K562 (cell line): ENCODE results near the gene IFRD1. TPM values are rescaled to one million over a fixed set of nuclear protein-coding genes. Genes with fewer than 3 reads are reported as not detected.

Experiments
- ATAC-seq: fragments of 200-7000 bp; cut with Tn5 transposase; 3 replicates; pipeline ENCODE4 v1.9.1; 2020; ENCODE audit warnings: moderate library complexity
- BruUV-seq: library from RNA; stranded (reverse); fragments of 400-500 nt; replicated peaks from 2 replicates; lab custom pipeline; 2021; lab: Mats Ljungman, UMichigan
- CTCF ChIA-PET: fragments of 300-600 bp; formaldehyde crosslinking; extraction: SDS; loops from one replicate; lab custom pipeline; 2021; ENCODE audit warnings: low intra/inter-chr PET ratio; lab: Yijun Ruan, JAX
- POLR2A ChIA-PET: fragments of 300-600, 350-650 bp; sonication (Branson Sonifier 250); formaldehyde crosslinking; extraction: SDS; loops from one replicate; lab custom pipeline; 2021; ENCODE audit warnings: antibody characterized with exemption, inconsistent platforms; lab: Yijun Ruan, JAX
- DNase-seq, 4 experiments: peaks; one replicate each; pipeline versions ENCODE4 v3.0.0 to v3.0.0-alpha.2; 2011 to 2018; ENCODE audit warnings: low spot score in 3 of 4, mixed read lengths in 3 of 4; ENCODE audit errors: extremely low read depth in 1 of 4
- FAIRE-seq: peaks from 2 replicates; lab custom pipeline; 2011; peaks lifted over from hg19 to GRCh38; lab: Jason Lieb, UNC
- H2AFZ ChIP-seq: 2 replicates; pipeline ENCODE4 v1.6.0; 2011; ENCODE audit warnings: low read depth, low read length, control low read depth, inconsistent platforms
- H3K27ac ChIP-seq: fragments of 200-600 bp; 3 replicates; pipeline ENCODE4 v1.8.0; 2011; ENCODE audit warnings: low read depth, mild to moderate bottlenecking, control low read depth, inconsistent platforms, low read length, moderate library complexity, mixed read lengths; ENCODE audit errors: extremely low read depth
- H3K27me3 ChIP-seq, 2 experiments: fragments of 300-600 bp in 1 of 2; 2 replicates in 1 of 2; 3 replicates in 1 of 2; pipeline versions ENCODE4 v1.6.0 to v1.8.0; 2011; ENCODE audit warnings: inconsistent platforms in 2 of 2, low read length in 2 of 2, mild to moderate bottlenecking in 1 of 2, mixed read lengths in 1 of 2, moderate library complexity in 1 of 2; ENCODE audit not compliant: control insufficient read depth in 2 of 2, insufficient read depth in 2 of 2
- H3K36me3 ChIP-seq: fragments of 300-600 bp; 3 replicates; pipeline ENCODE4 v1.8.0; 2011; ENCODE audit warnings: mild to moderate bottlenecking, low read length, inconsistent platforms; ENCODE audit not compliant: control insufficient read depth, insufficient read depth
- H3K4me1 ChIP-seq, 2 experiments: fragments of 200-600 bp in 1 of 2; replicated peaks in 1 of 2; 2 replicates in 1 of 2; 3 replicates in 1 of 2; pipeline versions ENCODE4 v1.5.1 to v1.8.0; 2011; ENCODE audit warnings: inconsistent platforms in 2 of 2, low read length in 2 of 2, mild to moderate bottlenecking in 1 of 2, mixed read lengths in 1 of 2, moderate library complexity in 1 of 2; ENCODE audit not compliant: control insufficient read depth in 2 of 2, insufficient read depth in 2 of 2
- H3K4me2 ChIP-seq: 2 replicates; pipeline ENCODE4 v1.6.1; 2011; ENCODE audit warnings: low read length, control low read depth, inconsistent platforms, mixed read lengths; ENCODE audit not compliant: insufficient read depth
- H3K4me3 ChIP-seq: fragments of 200-600 bp; sonication (generic), shearing (Covaris generic); 2 replicates; pipeline ENCODE4 v1.5.1; 2016; ENCODE audit warnings: control low read depth, inconsistent platforms
- H3K79me2 ChIP-seq: fragments of 200-600 bp; 3 replicates; pipeline ENCODE4 v1.8.0; 2011; ENCODE audit warnings: low read length, inconsistent platforms; ENCODE audit not compliant: control insufficient read depth, insufficient read depth
- H3K9ac ChIP-seq, 2 experiments: 2 replicates each; pipeline versions ENCODE4 v1.6.0 to v1.6.1; 2011; ENCODE audit warnings: low read depth in 2 of 2, low read length in 2 of 2, control low read depth in 1 of 2, inconsistent platforms in 1 of 2, mild to moderate bottlenecking in 1 of 2, mixed read lengths in 1 of 2; ENCODE audit not compliant: insufficient read depth in 1 of 2
- H3K9me1 ChIP-seq: one replicate; pipeline ENCODE4 v1.6.0; 2011; ENCODE audit warnings: inconsistent platforms, mild to moderate bottlenecking, low read length, moderate library complexity; ENCODE audit not compliant: control insufficient read depth, insufficient read depth
- H3K9me3 ChIP-seq: replicated peaks from 2 replicates; pipeline ENCODE4 v1.5.1; 2011; ENCODE audit warnings: low read depth, low read length, inconsistent platforms; ENCODE audit not compliant: control insufficient read depth, insufficient read depth
- H4K20me1 ChIP-seq: replicated peaks from 2 replicates; pipeline ENCODE4 v1.6.1; 2011; ENCODE audit warnings: low read length, inconsistent platforms, mixed read lengths; ENCODE audit not compliant: control insufficient read depth, insufficient read depth
- ESRRA ChIP-seq: fragments of 450-650 bp; IDR thresholded peaks from 2 replicates; pipeline ENCODE4 v1.6.1; 2014; ENCODE audit warnings: low read depth, mild to moderate bottlenecking, moderate library complexity, borderline replicate concordance
- ETS1 ChIP-seq: conservative IDR thresholded peaks from 2 replicates; pipeline ENCODE4 v1.6.1; 2011; ENCODE audit warnings: low read depth, mild to moderate bottlenecking, low read length; ENCODE audit not compliant: control insufficient read depth
- ETV5 ChIP-seq: sonication (generic); formaldehyde crosslinking; IDR thresholded peaks from 2 replicates; pipeline ENCODE4 v1.4.0; 2020; ENCODE audit warnings: low read depth, mild to moderate bottlenecking, missing genetic modification reagents
- EZH2 ChIP-seq: IDR thresholded peaks from 2 replicates; pipeline ENCODE4 v1.6.1; 2012; ENCODE audit warnings: low read depth, mild to moderate bottlenecking, inconsistent platforms, low read length, borderline replicate concordance
- FOXK1 ChIP-seq: sonication (generic); formaldehyde crosslinking; IDR thresholded peaks from 2 replicates; pipeline ENCODE4 v1.8.0; 2022; ENCODE audit warnings: missing genetic modification reagents, mild to moderate bottlenecking, borderline replicate concordance
- IFI16 ChIP-seq: fragments of 250-450 bp; sonication (Bioruptor Pico); IDR thresholded peaks from 2 replicates; pipeline ENCODE4 v2.1.2; 2022; ENCODE audit warnings: mild to moderate bottlenecking, inconsistent platforms
- MBD1 ChIP-seq: fragments of 250-450 bp; sonication (Bioruptor Pico); IDR thresholded peaks from 2 replicates; pipeline ENCODE4 v1.8.0; 2022; ENCODE audit warnings: inconsistent platforms
- MEIS2 ChIP-seq: fragments of 450-650 bp; IDR thresholded peaks from 2 replicates; pipeline ENCODE4 v1.6.1; 2014; ENCODE audit warnings: mild to moderate bottlenecking; ENCODE audit not compliant: partially characterized antibody
- NCOR1 ChIP-seq: fragments of 450-650 bp; IDR thresholded peaks from 2 replicates; pipeline ENCODE4 v1.6.1; 2016; ENCODE audit warnings: mild to moderate bottlenecking, moderate library complexity
- PHF8 ChIP-seq: fragments of 200-600 bp; sonication (generic); IDR thresholded peaks from 2 replicates; pipeline ENCODE4 v1.6.1; 2012; ENCODE audit warnings: mixed run types, mild to moderate bottlenecking, inconsistent platforms, low read length, moderate library complexity, borderline replicate concordance
- RCOR1 ChIP-seq, 2 experiments: IDR thresholded peaks; 2 replicates each; pipeline ENCODE4 v1.6.1; 2012; ENCODE audit warnings: low read depth in 2 of 2, low read length in 2 of 2, borderline replicate concordance in 1 of 2, improper control_type of control experiment in 1 of 2
- SETDB1 ChIP-seq: IDR thresholded peaks from one replicate; pipeline ENCODE4 v1.6.1; 2012; ENCODE audit warnings: low read length, control low read depth, inconsistent platforms
- TCF7L2 ChIP-seq: fragments of 150-350 bp; IDR thresholded peaks from 2 replicates; pipeline ENCODE4 v1.6.1; 2016; ENCODE audit warnings: low read depth, mild to moderate bottlenecking, low read length, moderate library complexity
- YY1 ChIP-seq, 3 experiments: IDR thresholded peaks; 2 replicates each; pipeline ENCODE4 v1.6.1; 2011; ENCODE audit warnings: low read length in 2 of 3, mild to moderate bottlenecking in 2 of 3, moderate library complexity in 2 of 3, borderline replicate concordance in 1 of 3, control low read depth in 1 of 3, low read depth in 1 of 3; ENCODE audit not compliant: insufficient read depth in 3 of 3, insufficient replicate concordance in 2 of 3, control insufficient read depth in 1 of 3, insufficient read length in 1 of 3; ENCODE audit errors: extremely low read depth in 1 of 3
- ZKSCAN8 ChIP-seq: fragments of 200-800 bp; sonication (Bioruptor generic); IDR thresholded peaks from 2 replicates; pipeline ENCODE4 v1.6.1; 2016; ENCODE audit warnings: missing genetic modification characterization, missing compliant biosample characterization
- ZNF232 ChIP-seq: sonication (generic); formaldehyde crosslinking; IDR thresholded peaks from 2 replicates; pipeline ENCODE4 v1.8.0; 2022; ENCODE audit warnings: mild to moderate bottlenecking, missing genetic modification reagents
- ZNF3 ChIP-seq: fragments of 250-450 bp; sonication (Bioruptor Pico); IDR thresholded peaks from 2 replicates; pipeline ENCODE4 v1.5.0; 2021; ENCODE audit warnings: mild to moderate bottlenecking, moderate library complexity
- WGBS: fragments of 100-300 bp; shearing (Covaris generic); methylation state at CpG from one replicate; pipeline ENCODE4 v1.1.6; 2016; ENCODE audit warnings: low coverage, mixed read lengths; ENCODE audit not compliant: insufficient coverage; ENCODE audit errors: missing lambda C conversion rate; 5-methylcytosine and 5-hydroxymethylcytosine counted together
- in situ Hi-C: fragments of 300-500 bp; cut with MboI; formaldehyde crosslinking; loops from 4 replicates; pipeline ENCODE4 v1.15.0; 2018; ENCODE audit warnings: inconsistent platforms, mixed read lengths
- intact Hi-C: fragments of 100-400 bp; cut with micrococcal nuclease; formaldehyde crosslinking; loops from 2 replicates; pipeline ENCODE4 v1.14.2; 2022
- polyA plus RNA-seq, 8 experiments: library from polyadenylated mRNA; depleted of rRNA in 4 of 8; stranded (reverse) in 5 of 8; unstranded in 3 of 8; fragments of >200 nt; fragmentation: Nextera tagmentation in 2 of 8; fragmentation: Illumina TruSeq in 1 of 8; extraction: Ambion mirVana in 2 of 8; extraction: Trizol in 1 of 8; gene quantifications; 2 replicates each; pipeline versions ENCODE4 v1.2.1 to v1.2.3, GENCODE V29; 2011 to 2014; ENCODE audit warnings: inconsistent platforms in 1 of 8, missing spikeins in 1 of 8
- total RNA-seq, 7 experiments: library from RNA; depleted of rRNA in 6 of 7; stranded (reverse); fragments of >200 nt in 6 of 7; fragmentation: Illumina TruSeq in 2 of 7; extraction: Trizol in 2 of 7; gene quantifications; 2 replicates each; pipeline versions ENCODE4 v1.2.1 to v1.2.3, GENCODE V29; 2011 to 2021; ENCODE audit warnings: low replicate concordance in 1 of 7

The IFRD1 gene
- total and polyA plus RNA-seq, 9 of the 15 experiments (the other 6 are each of a cell fraction or from before 2014, with no cell fraction given): 27.6 to 81.8 (median 68.1) TPM

DNA sequence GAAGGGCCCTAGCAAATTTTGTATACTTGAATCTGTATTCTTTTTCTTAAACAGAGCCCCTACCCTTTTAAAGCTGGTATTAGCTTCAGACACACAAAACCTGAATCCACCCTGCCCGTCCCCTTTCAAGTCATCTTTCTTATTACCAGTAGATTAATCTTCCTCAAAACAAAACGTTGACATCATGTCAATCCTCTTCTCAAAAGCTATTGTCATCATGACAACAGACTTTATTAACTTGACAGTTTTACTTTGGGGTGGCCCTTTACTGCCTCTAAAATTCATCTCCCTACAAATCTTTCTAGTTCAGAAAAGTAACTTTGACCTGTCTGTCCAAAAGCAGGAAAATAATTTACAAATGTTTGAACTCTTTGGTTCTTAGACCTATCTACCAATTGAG lies 21.5 kb upstream of the IFRD1 start (continued):
- TF ChIP-seq YY1 (IDR thresholded peaks at IDR 0.05; ENCODE audit: borderline replicate concordance in 1 of 3, control insufficient read depth in 1 of 3, extremely low read depth in 1 of 3, insufficient read depth in 3 of 3, insufficient read length in 1 of 3, insufficient replicate concordance in 2 of 3, low read depth in 1 of 3, low read length in 2 of 3) (no peak), MEIS2 (peak; percentile 52)
- TF ChIP-seq, all 486 proteins: peak for 2

- Histone ChIP-seq H3K9me3 (no peaks in the 10 kb centered on the region), H4K20me1 (no peaks in the 10 kb centered on the region), H3K4me1 (peaks cover 0 to 3% of the 10 kb centered on the region in 2 experiments; a peak in 1 of 5 replicates), H3K4me2 (no peak overlapping the region), H3K27ac (no peak overlapping the region), H3K79me2 (no peaks in the 10 kb centered on the region), H3K9ac (no peak overlapping the region), H3K36me3 (no peaks in the 10 kb centered on the region), H3K9me1 (no peaks in the 10 kb centered on the region), H2AFZ (no peak overlapping the region), H3K4me3 (no peak overlapping the region), H3K27me3 (peaks cover 8% of the 10 kb centered on the region in 2 experiments; a peak in 3 of 5 replicates)
- FAIRE-seq: no peak
- peak; percentile 26; the same call in 1 of the 3 replicates for ATAC-seq
- in situ Hi-C loops (no loop called here), intact Hi-C loops (no loop called here)
- DNase-seq: no peak
- BruUV-seq: no TSS peak
- ChIA-PET CTCF (no interaction called here), POLR2A (no interaction called here)
- WGBS: 2% methylated on average over 2 of the region's 2 CpGs
- TF ChIP-seq EZH2 (no peak), FOXK1 (CRISPR knock-in tag) (no peak), ZKSCAN8 (no peak), ETS1 (no peak), ESRRA (no peak), RCOR1 (IDR thresholded peaks at IDR 0.05; ENCODE audit: borderline replicate concordance in 1 of 2, low read depth in 2 of 2, low read length in 2 of 2) (no peak), PHF8 (no peak), ETV5 (CRISPR knock-in tag) (no peak), MBD1 (no peak), ZNF232 (CRISPR knock-in tag) (no peak), NCOR1 (no peak), TCF7L2 (no peak), SETDB1 (no peak), ZNF3 (CRISPR knock-in tag) (no peak), IFI16 (CRISPR knock-in tag) (no peak)
Observed at GRCh38 chr7:112430649-112431048, 19.6 kb upstream of the IFRD1 start.
